Nasal cavity respiratory epithelium epithelial cell of viscerocranial mucosa (primary cell): Measurements from ENCODE around the gene NRXN3. TPM values are rescaled to one million over a fixed set of nuclear protein-coding genes. Genes with fewer than 3 reads are reported as not detected.

Experiments used
- total RNA-seq: library from RNA; depleted of rRNA; stranded (reverse); fragments of >200 nt; gene quantifications from 2 replicates; pipeline ENCODE4 v1.2.3, GENCODE V29; 2014

Gene NRXN3
- under 0.01 and 0.07 TPM in 2 replicates for total RNA-seq

GRCh38 chr14:78170203-78170602 lies at the start of gene NRXN3:
NRXN3 (plus strand) TSS chr14:78170373; CDS start chr14:78243094, 72,721 bp downstream.

